Activated CD8-positive, alpha-beta memory T cell treated with anti-CD3 and anti-CD28 coated beads for 4 hours (primary cell): ENCODE data around the gene POU6F1.
"Not testable (repeated sequence)": the region's sequence is repeated elsewhere in the genome, so short reads cannot be mapped to it uniquely, and the experiment has no call there.

Experiments used
- DNase-seq, 2 donors: peaks; one replicate each; pipeline ENCODE4 v3.0.0-alpha.2; 2020; ENCODE audit warnings: low read depth in 2 of 2

POU6F1 gene

DNA sequence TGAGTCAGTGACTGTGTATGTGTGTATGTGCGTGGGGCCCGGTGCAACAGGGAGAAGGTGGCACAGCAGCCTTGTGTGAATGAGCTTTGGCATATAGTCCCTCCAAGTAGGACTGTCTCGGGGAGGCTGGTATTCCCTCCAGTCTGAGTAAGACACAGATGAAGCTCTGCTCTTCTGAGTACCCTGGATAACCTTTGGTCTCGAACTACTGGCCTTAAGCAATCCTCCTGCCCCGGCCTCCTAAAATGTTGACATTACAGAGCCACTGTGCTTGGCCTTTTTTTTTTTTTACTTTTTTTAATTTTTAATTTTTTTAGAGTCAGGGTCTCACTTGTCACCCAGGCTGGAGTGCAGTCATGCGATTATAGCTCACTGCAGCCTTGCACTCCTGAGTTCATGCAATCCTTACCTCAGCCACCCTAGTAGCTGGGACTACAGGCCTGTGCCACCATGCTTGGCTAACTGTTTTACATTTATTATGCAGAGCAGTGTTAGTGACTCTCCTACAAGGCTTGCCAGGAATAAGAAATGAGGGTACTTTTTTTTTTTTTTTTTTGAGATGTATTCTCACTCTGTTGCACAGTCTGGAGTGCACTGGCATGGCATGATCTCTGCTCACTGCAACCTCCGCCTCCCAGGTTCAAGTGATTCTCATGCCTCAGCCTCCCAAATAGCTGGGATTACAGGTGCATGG, 11.4 kb upstream of the POU6F1 start:
- DNase-seq = no peak

DNA sequence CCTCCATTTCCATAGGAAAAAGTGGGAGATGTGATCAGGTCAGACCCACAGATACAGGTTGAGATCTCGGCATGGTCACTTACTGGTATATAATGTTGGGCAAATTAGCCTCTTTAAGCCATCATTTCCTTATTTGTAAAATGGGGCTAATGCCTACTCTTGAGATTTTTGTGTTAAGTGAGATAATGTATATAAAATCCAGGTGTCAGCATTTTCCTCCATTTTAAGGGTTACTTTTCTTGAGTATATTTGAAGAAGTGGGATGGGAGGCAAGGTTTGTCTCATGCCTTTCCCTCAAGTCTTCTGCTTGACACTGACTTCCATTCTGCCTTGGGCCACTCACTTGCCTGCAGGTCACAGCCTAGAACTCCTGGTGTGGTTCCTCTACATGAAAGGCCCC, 10.1 kb upstream of the POU6F1 start:
- DNase-seq = no peak

DNA sequence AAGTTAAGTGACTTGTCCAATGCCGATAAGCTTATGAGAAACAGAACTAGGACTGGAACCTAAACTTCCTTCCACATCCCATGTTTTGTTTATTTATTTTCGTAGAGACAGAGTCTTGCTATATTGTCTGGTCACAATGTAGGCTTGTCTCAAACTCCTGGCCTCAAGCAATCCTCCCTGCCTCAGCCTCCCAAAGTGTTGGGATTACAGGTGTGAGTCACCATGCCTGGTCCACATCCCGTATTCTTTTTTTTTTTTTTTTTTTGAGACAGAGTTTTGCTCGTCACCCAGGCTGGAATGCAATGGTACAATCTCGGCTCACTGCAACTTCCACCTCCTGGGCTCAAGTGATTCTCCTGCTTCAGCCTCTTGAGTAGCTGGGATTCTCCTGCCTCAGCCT, 9.2 kb upstream of the POU6F1 start:
- DNase-seq = not testable (repeated sequence)

DNA sequence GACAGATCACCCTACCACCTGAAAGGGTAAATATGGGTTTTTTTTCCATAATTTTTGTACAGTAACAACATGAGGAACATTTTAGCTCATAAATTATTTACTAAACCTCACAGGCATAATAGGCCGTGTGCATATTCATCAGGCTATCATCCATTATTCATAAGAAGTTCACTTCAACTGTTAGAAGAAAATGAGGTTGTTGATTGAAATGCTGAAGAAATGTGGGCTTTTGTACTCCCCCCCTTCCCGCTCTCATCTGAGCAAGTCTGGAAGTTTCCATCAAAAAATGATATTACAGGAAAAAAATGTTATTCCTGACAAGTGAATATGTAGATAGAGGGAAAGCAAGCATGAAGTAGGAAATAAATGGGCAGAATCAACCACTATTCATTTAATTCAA, 7.9 kb upstream of the POU6F1 start:
- no peak for DNase-seq

DNA sequence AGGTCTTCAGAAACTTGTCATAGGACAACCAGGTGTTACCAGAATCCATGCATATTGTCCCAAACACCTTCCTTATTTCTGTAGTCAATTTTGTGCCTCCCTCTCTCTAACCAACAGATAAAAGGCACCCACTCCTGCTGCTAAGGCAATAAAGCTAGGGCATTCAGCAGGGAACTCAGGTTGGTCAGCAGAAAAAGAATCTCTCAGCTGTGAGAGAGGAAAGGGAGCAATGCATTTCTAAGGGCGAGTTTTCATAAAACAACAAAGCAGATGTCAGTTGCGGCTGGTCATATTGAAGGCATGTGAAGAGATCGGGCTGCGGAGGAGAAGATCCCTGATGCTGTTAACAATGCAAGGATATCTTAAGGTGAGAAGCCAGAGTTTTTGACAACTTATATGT, 7.4 kb upstream of the POU6F1 start:
- DNase-seq = no peak

DNA sequence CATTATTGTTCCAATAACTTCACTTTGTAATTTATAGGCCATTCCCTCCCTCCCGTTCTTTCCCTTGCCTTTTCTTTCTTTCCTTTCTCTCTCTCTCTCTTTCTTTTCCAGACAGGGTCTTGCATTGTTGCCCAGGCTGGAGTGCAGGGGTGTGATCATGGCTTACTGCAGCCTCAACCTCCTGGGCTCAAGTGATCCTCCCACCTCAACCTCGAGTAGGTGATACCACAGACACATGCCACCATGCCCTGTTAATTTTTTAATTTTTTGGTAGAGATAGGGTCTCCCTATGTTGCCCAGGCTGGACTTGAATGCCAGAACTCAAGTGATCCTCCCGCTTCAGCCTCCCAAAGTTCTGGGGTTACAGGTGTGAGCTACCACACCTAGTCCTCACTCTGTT, 6.8 kb upstream of the POU6F1 start:
- DNase-seq = no peak

DNA sequence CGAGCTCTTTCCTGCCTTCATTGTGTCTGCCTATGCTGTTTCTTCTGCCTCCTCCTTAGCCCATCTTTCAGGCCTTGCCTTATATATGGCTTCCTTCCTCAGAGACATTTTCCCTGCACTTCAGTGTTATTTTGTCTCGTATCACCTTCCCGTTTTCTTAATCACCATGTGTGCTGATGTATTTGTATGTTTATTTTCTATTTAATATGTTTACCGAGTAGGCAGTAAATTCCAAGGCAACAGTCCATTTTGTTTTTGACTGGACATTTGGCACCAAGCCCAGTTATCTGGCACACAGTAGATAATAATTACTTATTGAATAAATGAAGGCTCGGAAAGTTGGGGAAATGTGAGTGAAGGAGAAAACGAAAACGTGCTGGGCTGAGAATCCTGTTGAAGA, 4.6 kb upstream of the POU6F1 start:
- DNase-seq = no peak

DNA sequence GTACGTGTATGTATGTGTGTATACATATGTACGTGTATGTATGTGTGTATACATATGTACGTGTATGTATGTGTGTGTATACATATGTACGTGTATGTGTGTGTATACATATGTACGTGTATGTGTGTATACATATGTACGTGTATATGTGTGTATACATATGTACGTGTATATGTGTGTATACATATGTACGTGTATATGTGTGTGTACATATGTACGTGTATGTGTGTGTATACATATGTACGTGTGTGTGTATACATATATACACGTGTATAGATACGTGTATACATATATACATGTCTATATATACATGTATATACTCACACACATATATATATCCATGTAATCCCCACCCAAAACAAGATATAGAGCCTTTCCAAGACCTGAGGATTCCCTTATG, 2.0 kb upstream of the POU6F1 start:
- not testable (repeated sequence) for DNase-seq

DNA sequence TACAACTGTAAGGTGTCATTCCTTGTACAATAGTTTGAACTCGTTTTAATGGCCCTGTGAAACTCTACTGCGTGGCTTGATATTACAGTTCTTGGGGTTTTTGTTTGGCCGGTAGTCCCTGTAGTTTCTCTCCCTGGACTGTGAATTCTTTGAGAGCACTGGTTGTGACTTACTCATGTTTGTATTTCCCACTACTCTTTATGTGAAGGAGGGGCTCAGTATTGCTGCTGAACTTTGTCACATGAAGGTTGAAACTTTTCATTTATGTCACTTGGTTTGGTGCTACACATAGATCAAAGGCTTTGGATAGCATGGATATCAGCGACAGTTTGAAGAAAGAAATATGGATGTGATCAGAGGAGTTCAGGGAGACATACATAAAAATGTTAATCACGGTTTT, 1.5 kb upstream of the POU6F1 start:
- no peak for DNase-seq

DNA sequence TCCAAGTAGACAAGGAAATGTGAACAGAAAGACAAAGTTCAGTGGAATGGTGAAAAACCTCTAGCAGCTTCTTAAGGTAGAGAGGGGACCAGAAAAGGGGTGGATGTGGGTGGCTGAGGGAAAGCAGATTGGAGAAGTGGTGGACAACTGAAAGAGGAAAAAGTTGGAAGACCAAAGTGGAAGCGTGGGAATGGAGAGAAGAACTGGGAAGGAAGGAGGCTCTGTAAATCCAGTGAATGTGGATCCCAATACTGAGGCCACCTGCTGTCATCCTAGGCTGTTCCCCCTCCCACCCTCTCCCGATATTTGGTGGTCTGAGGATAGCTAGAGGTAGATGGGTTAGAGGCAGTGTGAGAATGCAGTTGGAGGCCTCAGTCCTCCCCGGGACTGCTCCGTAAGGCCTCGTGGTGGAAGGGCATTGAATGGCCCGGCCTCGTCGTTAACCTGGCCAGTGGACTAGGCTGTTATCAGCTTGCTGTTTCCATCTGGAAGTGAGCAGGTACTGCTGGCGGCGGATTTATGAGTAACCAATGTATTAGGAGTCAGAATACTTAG, 822 bp upstream of the POU6F1 start:
- no peak for DNase-seq

DNA sequence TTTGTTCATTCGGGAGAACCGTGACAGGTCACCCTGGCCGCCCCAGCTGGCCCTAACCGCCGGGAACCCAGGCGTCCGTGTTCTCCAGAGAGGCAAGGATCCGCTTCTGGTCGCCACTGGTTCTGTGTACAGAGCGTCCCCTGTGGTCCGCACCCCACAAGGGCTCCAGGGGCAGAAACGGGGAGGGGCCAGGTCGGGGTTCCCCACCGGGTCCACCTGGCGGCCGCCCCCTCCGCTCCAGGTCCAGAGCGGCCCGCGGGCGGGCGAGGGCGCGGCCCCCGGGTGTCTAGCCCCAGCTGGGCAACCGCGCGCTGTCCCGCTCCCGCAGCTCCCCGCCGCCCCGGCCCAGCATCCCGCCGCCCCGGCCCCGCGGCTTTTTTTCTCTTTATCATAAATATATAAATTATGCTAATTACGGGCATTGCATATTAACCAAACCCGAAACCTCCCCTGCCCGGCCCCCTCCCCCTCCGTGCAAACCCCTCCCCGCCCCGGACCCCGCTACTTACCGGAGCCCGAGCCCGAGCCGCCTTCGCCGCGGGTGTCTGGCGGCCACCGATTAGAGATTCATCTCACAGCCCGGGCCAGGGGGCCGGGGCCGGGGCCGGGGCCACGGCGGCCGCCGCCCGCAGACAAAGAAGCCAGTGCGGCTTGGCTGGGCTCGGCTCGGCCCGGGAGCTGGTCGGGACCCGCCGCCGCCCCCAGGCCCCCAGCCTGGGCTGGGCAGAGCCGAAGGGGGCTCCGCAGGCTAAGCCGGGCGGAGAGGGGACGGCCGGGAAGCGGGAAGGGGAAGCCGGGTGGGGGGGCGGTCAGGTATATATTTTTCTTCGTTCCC, 512 bp downstream of the POU6F1 start:
- DNase-seq = peak; percentile 8 to 15

DNA sequence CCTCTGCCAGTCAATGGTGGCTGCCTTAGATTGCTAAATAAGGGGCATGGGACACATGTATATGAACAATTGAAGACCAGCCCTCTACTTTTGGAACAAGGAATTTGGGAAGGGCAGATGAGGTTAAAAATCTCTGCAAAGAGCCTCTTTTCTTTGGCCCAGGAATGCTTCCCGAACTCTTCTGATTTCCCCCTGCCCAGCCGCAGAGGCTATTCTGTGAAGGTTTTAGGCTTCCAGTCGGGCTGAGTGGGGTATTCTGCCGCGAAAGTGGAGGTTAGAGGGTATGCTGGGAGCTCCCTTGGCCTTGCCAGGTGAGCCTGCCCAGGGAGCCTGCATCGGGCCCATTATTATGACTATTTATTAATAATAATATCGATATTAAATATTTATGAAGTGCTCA, 1.2 kb downstream of the POU6F1 start:
- DNase-seq = no peak

DNA sequence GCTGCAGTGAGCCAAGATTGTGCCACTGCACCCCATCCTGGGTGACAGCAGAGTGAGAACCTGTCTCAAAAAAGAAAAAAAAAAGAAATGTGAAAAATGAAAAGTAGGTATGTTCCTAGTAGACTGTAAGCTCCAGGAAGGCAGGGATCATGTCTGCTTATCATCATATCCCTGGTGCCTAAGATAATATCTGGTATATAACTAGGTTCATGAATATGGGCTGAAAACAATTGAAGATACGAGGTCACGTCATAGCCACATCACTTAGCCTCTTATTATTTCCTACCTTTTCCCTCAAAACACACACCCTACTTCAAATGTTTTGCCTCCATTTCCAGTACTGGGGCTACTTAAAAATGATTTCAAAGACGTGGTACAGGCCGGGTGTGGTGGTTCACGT, 3.0 kb downstream of the POU6F1 start:
- DNase-seq = no peak

DNA sequence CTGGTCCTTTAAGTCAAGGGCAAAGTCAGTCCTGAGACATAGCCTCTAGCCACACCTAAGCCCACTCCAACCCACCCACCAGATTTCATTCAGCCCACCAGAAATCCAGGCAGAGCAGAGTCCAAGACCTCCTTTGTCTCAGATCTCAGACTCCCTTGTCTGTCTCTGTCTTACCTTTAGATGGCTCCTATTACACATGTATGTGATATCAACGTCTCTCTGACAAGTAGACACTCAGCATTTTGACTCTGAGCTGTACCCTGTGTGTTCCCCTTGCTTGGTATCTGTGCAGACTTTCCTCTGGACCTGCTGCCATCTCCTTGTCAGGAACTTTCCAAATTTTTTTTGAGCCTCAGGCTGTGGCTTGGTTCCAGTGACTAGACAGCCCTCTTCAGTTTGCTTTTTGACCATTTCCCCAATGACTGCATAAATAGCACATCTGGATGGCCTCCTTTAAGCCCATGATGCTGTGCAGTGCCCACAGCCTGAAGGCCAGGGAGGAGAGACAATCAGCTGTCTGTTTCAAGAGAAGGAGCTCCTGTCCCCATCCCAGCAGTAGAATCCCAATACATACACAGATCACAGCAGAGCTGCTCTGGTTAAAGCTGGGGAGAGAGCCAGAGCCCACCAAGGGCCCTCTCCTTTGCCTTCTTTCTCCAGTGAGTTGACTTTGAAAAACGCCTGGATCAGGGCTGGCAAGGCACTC, 7.0 kb downstream of the POU6F1 start:
- DNase-seq = no peak

DNA sequence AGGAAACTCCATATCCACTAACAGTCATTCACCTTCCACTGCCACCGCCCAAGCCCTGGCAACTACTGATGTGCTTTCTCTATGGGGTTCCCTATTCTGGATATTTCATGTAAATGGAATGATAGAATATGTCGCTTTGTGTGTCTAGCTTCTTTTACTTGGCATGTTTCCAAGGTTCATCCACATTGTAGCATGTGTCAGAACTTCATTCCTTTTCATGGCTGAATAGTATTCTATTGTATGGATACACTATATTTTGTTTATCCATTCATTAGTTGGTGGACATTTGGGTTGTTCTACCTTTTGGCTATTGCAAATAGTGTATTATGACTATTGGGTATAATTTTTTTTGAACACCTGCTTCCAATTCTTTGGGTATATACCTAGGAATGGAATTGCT, 8.6 kb downstream of the POU6F1 start:
- no peak for DNase-seq

DNA sequence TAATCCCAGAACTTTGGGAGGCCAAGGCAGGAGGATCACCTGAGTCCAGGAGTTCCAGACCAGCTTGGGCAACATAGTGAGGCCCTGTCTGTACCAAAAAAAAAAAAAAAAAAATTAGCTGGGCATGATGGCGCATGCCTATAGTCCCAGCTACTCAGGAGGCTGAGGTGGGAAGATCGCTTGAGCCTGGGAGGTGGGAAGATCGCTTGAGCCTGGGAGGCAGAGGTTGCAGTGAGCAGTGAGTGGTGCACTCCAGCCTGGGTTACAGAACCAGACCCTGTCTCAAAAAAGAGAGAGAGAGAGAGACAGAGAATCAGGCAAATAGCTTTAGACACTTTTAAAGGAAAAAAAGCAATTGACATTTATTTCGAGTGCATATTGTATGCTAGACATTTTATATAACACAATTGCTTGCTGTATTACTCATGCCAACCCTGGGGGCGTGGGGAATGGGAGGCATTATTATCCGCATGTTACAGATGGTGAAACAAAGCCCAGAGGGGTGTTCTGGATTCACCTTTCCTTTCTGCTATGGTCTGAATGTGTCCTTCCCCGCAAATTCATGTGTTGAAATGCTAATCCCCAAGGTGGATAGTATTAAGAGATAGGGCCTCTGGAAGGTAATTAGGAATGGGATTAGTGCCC, 9.7 kb downstream of the POU6F1 start:
- DNase-seq = no peak

DNA sequence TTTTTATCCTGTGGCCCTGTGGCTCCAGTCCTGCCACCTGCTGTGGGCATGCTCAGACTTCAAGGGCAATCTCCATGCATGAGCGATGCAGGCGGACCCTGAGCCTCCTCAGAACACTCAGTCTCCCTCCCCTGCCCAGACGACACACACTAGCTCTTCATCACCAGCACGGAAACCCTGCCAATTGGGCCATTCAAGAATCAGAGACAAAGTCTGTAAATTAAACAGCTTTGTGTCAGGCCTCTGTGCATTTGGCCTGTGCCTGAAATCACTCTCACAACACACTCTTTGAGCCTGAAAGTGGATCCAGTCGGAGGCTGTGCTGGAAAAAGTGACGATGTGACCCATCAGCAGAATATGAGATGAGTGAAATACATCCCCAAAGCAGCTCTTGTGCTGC, 12.5 kb downstream of the POU6F1 start:
- DNase-seq = no peak

DNA sequence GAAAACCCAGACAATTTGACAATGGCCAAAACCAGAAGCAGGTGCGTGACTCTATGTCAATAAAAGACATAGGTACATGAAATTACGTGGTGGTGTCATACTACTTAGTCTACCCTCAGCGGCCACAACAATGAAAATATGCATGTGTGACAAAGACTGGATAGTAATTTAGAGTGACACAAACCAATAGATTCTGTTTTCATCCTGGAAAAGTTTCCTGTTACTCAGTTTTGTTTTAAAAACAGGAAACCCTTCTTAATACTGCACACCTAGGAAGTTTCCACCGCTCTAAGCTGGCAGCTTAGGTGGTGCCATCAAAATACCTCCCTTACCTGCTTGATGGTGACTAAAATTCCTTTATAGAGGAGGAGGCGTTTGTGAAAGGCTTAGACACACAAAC, 15.1 kb downstream of the POU6F1 start:
- DNase-seq = no peak

DNA sequence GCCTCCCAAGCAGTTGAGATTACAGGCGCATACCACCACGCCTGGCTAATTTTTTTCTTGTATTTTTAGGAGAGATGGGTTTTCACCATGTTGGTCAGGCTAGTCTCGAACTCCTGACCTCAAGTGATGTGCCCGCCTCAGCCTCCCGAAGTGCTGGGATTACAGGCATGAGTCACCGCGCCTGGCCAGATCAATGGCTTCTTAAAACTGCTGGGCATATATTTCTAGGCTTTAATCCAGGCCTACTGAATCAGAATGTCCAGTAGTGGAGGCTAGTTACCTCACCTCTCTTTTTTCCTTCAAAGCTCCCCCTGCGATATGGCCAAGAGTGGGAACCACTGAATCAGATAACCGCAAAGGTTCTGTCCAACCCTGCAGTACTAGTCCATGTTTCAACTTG, 17.1 kb downstream of the POU6F1 start:
- DNase-seq = no peak

DNA sequence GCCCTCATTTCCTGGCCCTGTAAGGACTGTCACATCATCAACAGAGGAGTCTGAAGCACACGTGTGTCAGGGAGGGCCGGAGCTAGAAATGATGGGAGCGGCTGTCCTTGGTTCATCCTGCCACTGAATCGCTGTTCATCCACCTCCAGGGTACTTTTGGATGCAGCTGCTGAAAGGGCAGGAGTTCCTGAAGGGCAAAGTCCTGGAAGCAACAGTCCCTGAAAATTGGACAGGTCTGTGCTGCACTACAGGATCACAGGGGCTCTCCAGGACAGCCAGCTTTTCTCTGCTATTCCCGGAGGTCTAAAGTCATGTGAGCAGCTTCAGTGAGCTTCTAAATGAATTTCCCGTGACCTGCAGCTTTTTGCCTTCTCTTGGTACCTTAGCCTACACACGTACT, 17.7 kb downstream of the POU6F1 start:
- no peak for DNase-seq

DNA sequence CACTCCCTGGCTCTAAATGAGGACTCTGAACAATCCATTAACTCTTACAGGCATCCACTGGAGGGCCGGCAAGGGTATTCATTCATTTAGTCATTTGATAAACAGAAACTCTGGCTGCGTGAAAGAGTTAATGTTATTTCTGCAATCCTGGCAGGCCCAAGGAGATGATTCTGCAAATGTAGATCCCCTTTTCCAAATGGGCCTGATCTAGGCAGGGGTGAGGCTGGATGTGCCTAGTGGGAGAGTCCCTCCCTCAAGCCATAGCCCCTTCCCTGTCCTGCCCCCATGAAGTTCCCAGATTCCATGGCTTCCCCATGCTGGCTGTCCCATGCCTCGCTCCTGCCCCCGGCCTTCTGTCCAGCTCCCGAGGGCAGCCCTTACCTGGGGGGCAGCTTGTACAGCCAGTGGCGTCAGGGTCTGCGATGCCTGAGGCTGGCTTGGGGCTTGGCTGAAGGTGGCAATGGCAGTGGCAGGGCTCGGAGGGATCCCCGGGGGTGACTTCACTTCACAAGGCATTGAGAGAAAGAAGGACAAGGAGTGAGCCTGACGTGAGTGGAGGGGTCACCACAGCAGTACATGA, 18.4 kb downstream of the POU6F1 start:
- DNase-seq = no peak
